Sigmoid colon (tissue), 7 donors: Measurements from ENCODE around the gene P2RY12. TPM values are rescaled to one million over a fixed set of nuclear protein-coding genes. Genes with fewer than 3 reads are reported as not detected.

Experiments
- DNase-seq: peaks from one replicate; pipeline ENCODE4 v3.0.0-alpha.2; 2019
- H3K27ac ChIP-seq, 4 donors: fragments of 200-600 bp; sonication (generic); one replicate each; pipeline ENCODE4 v1.5.1; 2016 to 2019; ENCODE audit warnings: mild to moderate bottlenecking in 1 of 4
- H3K27me3 ChIP-seq, 3 donors: fragments of 200-600 bp; sonication (generic); one replicate each; pipeline ENCODE4 v1.5.1; 2019; ENCODE audit warnings: mild to moderate bottlenecking in 1 of 3
- H3K36me3 ChIP-seq, 4 donors: fragments of 200-600 bp; sonication (generic); one replicate each; pipeline ENCODE4 v1.5.1; 2016 to 2019
- H3K4me1 ChIP-seq, 4 donors: fragments of 200-600 bp; sonication (generic); one replicate each; pipeline ENCODE4 v1.5.1; 2017 to 2019
- H3K4me3 ChIP-seq, 4 donors: fragments of 200-600 bp; sonication (generic); one replicate each; pipeline ENCODE4 v1.5.1; 2017 to 2019; ENCODE audit warnings: mild to moderate bottlenecking in 2 of 4, moderate library complexity in 1 of 4
- H3K9me3 ChIP-seq, 4 donors: fragments of 200-600 bp in 3 of 4; sonication (generic) in 3 of 4; one replicate each; pipeline versions ENCODE4 v1.5.1 to v1.6.1; 2013 to 2019
- CTCF ChIP-seq, 4 experiments: fragments of 450-650 bp in 3 of 4; fragments of 200-600 bp in 1 of 4; IDR thresholded peaks; one replicate each; pipeline ENCODE4 v1.5.1; 2016 to 2019; ENCODE audit warnings: antibody characterized with exemption in 4 of 4, mild to moderate bottlenecking in 3 of 4, moderate library complexity in 2 of 4
- EP300 ChIP-seq, 4 donors: sonication (generic); formaldehyde crosslinking; IDR thresholded peaks; one replicate each; pipeline ENCODE4 v1.6.1; 2017; ENCODE audit warnings: antibody characterized with exemption in 4 of 4
- POLR2A ChIP-seq, 2 donors: fragments of 450-650 bp; IDR thresholded peaks; one replicate each; pipeline ENCODE4 v1.6.1; 2016; ENCODE audit warnings: antibody characterized with exemption in 2 of 2, mild to moderate bottlenecking in 2 of 2, moderate library complexity in 2 of 2
- POLR2AphosphoS5 ChIP-seq, 4 donors: sonication (generic); formaldehyde crosslinking; IDR thresholded peaks; one replicate each; pipeline ENCODE4 v1.6.1; 2017; ENCODE audit warnings: antibody characterized with exemption in 4 of 4
- WGBS, 2 donors: extraction: QIAGEN DNeasy Blood & Tissue Kit; methylation state at CpG; one replicate each; pipeline ENCODE4 v1.1.7; 2013; 5-methylcytosine and 5-hydroxymethylcytosine counted together
- intact Hi-C: fragments of 100-400 bp; cut with DNase I; formaldehyde crosslinking; loops from one replicate; pipeline ENCODE4 v1.15.1; 2023
- polyA plus RNA-seq, 3 donors: library from polyadenylated mRNA; stranded (reverse); fragments of 200-250 nt; gene quantifications; one replicate each; pipeline ENCODE4 v1.2.3, GENCODE V29; 2013
- total RNA-seq, 4 donors: library from RNA; depleted of rRNA; stranded (reverse); fragments of >200 nt; gene quantifications; one replicate each; pipeline ENCODE4 v1.1.0, GENCODE V29; 2016
- donor health status: healthy with polysubstance abuse.
- donor health status: Bipolar disorder and iron deficiency.
- donor health status: healthy.

The P2RY12 gene
- total and polyA plus RNA-seq, 7 donors = 0.60 to 9.3 (median 2.1) TPM

GRCh38 chr3:151351219-151351618 is 33.3 kb downstream of the P2RY12 start:
- no peaks in the 10 kb centered on the region for H3K9me3 ChIP-seq
- no peak for DNase-seq
- H3K27me3 ChIP-seq = no peaks in the 10 kb centered on the region
- intact Hi-C loops = no loop called here
- no peak overlapping the region for H3K4me3 ChIP-seq
- TF ChIP-seq EP300 (IDR thresholded peaks at IDR 0.05) (no peak), CTCF (IDR thresholded peaks at IDR 0.05) (no peak), POLR2AphosphoS5 (IDR thresholded peaks at IDR 0.05) (no peak), POLR2A (IDR thresholded peaks at IDR 0.05) (no peak)
- no peaks in the 10 kb centered on the region for H3K36me3 ChIP-seq
- H3K27ac ChIP-seq = no peak overlapping the region
- peaks cover 0 to 1% (median 0%) of the 10 kb centered on the region in 4 donors for H3K4me1 ChIP-seq
- 92 to 93% methylated on average over 1 of the region's 1 CpG for whole genome bisulfite sequencing, 2 donors

GRCh38 chr3:151350656-151351055 is 33.9 kb downstream of the P2RY12 start:
- H3K27ac ChIP-seq = no peak overlapping the region
- H3K4me1 ChIP-seq = peaks cover 0 to 7% (median 0%) of the 10 kb centered on the region in 4 donors
- DNase-seq = no peak
- H3K4me3 ChIP-seq = no peak overlapping the region
- no peaks in the 10 kb centered on the region for H3K36me3 ChIP-seq
- no peaks in the 10 kb centered on the region for H3K27me3 ChIP-seq
- WGBS, 2 donors = 64 to 76% methylated on average over 1 of the region's 1 CpG
- TF ChIP-seq EP300 (IDR thresholded peaks at IDR 0.05) = no peak
- no peak for TF ChIP-seq POLR2A (IDR thresholded peaks at IDR 0.05)
- TF ChIP-seq POLR2AphosphoS5 (IDR thresholded peaks at IDR 0.05) = no peak
- TF ChIP-seq CTCF (IDR thresholded peaks at IDR 0.05) = no peak
- intact Hi-C loops = no loop called here
- no peaks in the 10 kb centered on the region for H3K9me3 ChIP-seq

- H3K4me3 ChIP-seq = no peak overlapping the region
- no peak for TF ChIP-seq CTCF (IDR thresholded peaks at IDR 0.05)
- TF ChIP-seq POLR2A (IDR thresholded peaks at IDR 0.05) = no peak
- TF ChIP-seq POLR2AphosphoS5 (IDR thresholded peaks at IDR 0.05) = no peak
- no peak for TF ChIP-seq EP300 (IDR thresholded peaks at IDR 0.05)
- H3K27me3 ChIP-seq = no peaks in the 10 kb centered on the region
- no peaks in the 10 kb centered on the region for H3K9me3 ChIP-seq
- DNase-seq = peak; percentile 62
- intact Hi-C loops = no loop called here
- H3K27ac ChIP-seq = no peak overlapping the region
- no peaks in the 10 kb centered on the region for H3K36me3 ChIP-seq
- 64 to 79% methylated on average over 6 of the region's 6 CpGs for WGBS, 2 donors
- peaks cover 0 to 9% (median 0%) of the 10 kb centered on the region in 4 donors for H3K4me1 ChIP-seq
Observed at GRCh38 chr3:151347432-151347831, 37.1 kb downstream of the P2RY12 start.

- intact Hi-C loops = no loop called here
- Histone ChIP-seq H3K36me3 (no peaks in the 10 kb centered on the region), H3K27ac (peak overlapping the region; percentile 44 to 77 (median 64)), H3K9me3 (no peaks in the 10 kb centered on the region), H3K4me3 (no peak overlapping the region), H3K27me3 (no peaks in the 10 kb centered on the region), H3K4me1 (peaks cover 0 to 9% (median 0%) of the 10 kb centered on the region in 4 donors)
- no peak for DNase-seq
- TF ChIP-seq POLR2A (IDR thresholded peaks at IDR 0.05) (no peak), CTCF (IDR thresholded peaks at IDR 0.05) (no peak), POLR2AphosphoS5 (IDR thresholded peaks at IDR 0.05) (no peak), EP300 (IDR thresholded peaks at IDR 0.05) (no peak)
- 72 to 83% methylated on average over 3 of the region's 3 CpGs for WGBS, 2 donors
Observed at GRCh38 chr3:151346292-151346691, 38.3 kb downstream of the P2RY12 start.

GRCh38 chr3:151345859-151346258 is 38.7 kb downstream of the P2RY12 start:
- H3K4me1 ChIP-seq = peaks cover 0 to 9% (median 0%) of the 10 kb centered on the region in 4 donors
- H3K27ac ChIP-seq = peak overlapping the region; percentile 44 to 77 (median 64)
- H3K36me3 ChIP-seq = no peaks in the 10 kb centered on the region
- WGBS, 2 donors = 53 to 56% methylated on average over 2 of the region's 2 CpGs
- intact Hi-C loops = no loop called here
- H3K27me3 ChIP-seq = no peaks in the 10 kb centered on the region
- H3K4me3 ChIP-seq = peak overlapping the region in 2 of 4 donors; percentile 23 to 35
- H3K9me3 ChIP-seq = no peaks in the 10 kb centered on the region
- no peak for DNase-seq
- peak in 1 of 4 donors; percentile 20 for TF ChIP-seq POLR2AphosphoS5 (IDR thresholded peaks at IDR 0.05)
- TF ChIP-seq EP300 (IDR thresholded peaks at IDR 0.05) = no peak
- no peak for TF ChIP-seq POLR2A (IDR thresholded peaks at IDR 0.05)
- TF ChIP-seq CTCF (IDR thresholded peaks at IDR 0.05) = no peak
